ENCODE measurements around the gene NTHL1.

The NTHL1 gene

GRCh38 chr16:2064368-2064945 lies 16.8 kb upstream of the NTHL1 start:
- no peak for DNase-seq (ENCODE audit: low read depth, low spot score)

GRCh38 chr16:2063861-2064260 lies 16.2 kb upstream of the NTHL1 start:
- DNase-seq (ENCODE audit: low read depth, low spot score): no peak

GRCh38 chr16:2062801-2063200 lies 15.2 kb upstream of the NTHL1 start:
- DNase-seq (ENCODE audit: low read depth, low spot score): no peak

GRCh38 chr16:2061526-2061925 lies 13.9 kb upstream of the NTHL1 start:
- DNase-seq (ENCODE audit: low read depth, low spot score): no peak

- no peak for DNase-seq (ENCODE audit: low read depth, low spot score)
These were observed 13.4 kb upstream of the NTHL1 start for GRCh38 chr16:2061023-2061422.

GRCh38 chr16:2060346-2060745 lies 12.7 kb upstream of the NTHL1 start:
- no peak for DNase-seq (ENCODE audit: low read depth, low spot score)

GRCh38 chr16:2058872-2059271 lies 11.2 kb upstream of the NTHL1 start:
- no peak for DNase-seq (ENCODE audit: low read depth, low spot score)

- no peak for DNase-seq (ENCODE audit: low read depth, low spot score)
These were observed 10.8 kb upstream of the NTHL1 start for GRCh38 chr16:2058420-2058819.

- DNase-seq (ENCODE audit: low read depth, low spot score): no peak
These were observed 9.8 kb upstream of the NTHL1 start for GRCh38 chr16:2057438-2057837.

- no peak for DNase-seq (ENCODE audit: low read depth, low spot score)
These were observed 9.2 kb upstream of the NTHL1 start for GRCh38 chr16:2056681-2057407.

GRCh38 chr16:2056077-2056476 lies 8.4 kb upstream of the NTHL1 start:
- no peak for DNase-seq (ENCODE audit: low read depth, low spot score)

- no peak for DNase-seq (ENCODE audit: low read depth, low spot score)
These were observed 7.1 kb upstream of the NTHL1 start for GRCh38 chr16:2054543-2055245.

GRCh38 chr16:2053897-2054296 lies 6.3 kb upstream of the NTHL1 start:
- DNase-seq (ENCODE audit: low read depth, low spot score): no peak

- DNase-seq (ENCODE audit: low read depth, low spot score): no peak
These were observed 5.6 kb upstream of the NTHL1 start for GRCh38 chr16:2053211-2053610.

GRCh38 chr16:2048116-2048543 lies 496 bp upstream of the NTHL1 start:
- DNase-seq (ENCODE audit: low read depth, low spot score): no peak

GRCh38 chr16:2046893-2047329 lies 723 bp downstream of the NTHL1 start:
- DNase-seq (ENCODE audit: low read depth, low spot score): no peak

- no peak for DNase-seq (ENCODE audit: low read depth, low spot score)
These were observed 1.4 kb downstream of the NTHL1 start for GRCh38 chr16:2045965-2046892.

GRCh38 chr16:2044541-2044940 lies 3.1 kb downstream of the NTHL1 start:
- no peak for DNase-seq (ENCODE audit: low read depth, low spot score)

GRCh38 chr16:2043667-2044451 lies 3.8 kb downstream of the NTHL1 start:
- DNase-seq (ENCODE audit: low read depth, low spot score): no peak

GRCh38 chr16:2042986-2043666 lies 4.5 kb downstream of the NTHL1 start:
- no peak for DNase-seq (ENCODE audit: low read depth, low spot score)
